Measurements from ENCODE around the gene SAMD1. TPM values are rescaled to one million over a fixed set of nuclear protein-coding genes. Genes with fewer than 3 reads are reported as not detected.

The SAMD1 gene
- total RNA-seq, 1 experiment from 2014 or later, result 56.0 TPM

DNA sequence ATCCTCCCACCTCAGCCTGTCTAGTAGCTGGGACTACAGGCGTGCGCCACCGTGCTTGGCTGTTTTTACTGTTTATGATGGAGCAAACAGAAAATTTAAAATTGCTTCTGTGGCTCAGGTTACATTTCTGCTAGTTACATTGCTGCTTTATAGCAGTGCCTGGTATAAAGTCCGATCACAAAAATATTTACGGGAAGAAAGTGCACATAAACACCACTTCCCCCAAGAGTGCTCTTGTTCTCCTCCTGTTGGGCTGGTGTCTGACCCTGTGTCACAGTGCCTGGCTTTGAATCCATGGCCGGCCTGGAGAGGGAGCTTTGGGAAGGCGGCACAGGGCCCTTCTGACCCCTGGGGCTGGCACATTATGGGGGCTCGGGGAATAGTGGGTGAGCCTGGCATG lies 15.1 kb upstream of the SAMD1 start:
- POLR2A ChIA-PET (ENCODE audit: low non-redundant PET), result no interaction called here
- no TSS peak for BruUV-seq (replicated peaks)
- Histone ChIP-seq H3K27ac (ENCODE audit: low read depth, low read length, poor library complexity, severe bottlenecking) (no peak overlapping the region), H3K4me3 (ENCODE audit: low read depth, low read length, poor library complexity, severe bottlenecking) (no peak overlapping the region), H3K4me1 (ENCODE audit: insufficient read depth, low read length, poor library complexity, severe bottlenecking) (no peaks in the 10 kb centered on the region), H3K36me3 (ENCODE audit: insufficient read depth, low read length, poor library complexity, severe bottlenecking) (peaks cover 1% of the 10 kb centered on the region), H3K9me3 (ENCODE audit: low read depth, low read length, poor library complexity, severe bottlenecking) (no peaks in the 10 kb centered on the region), H3K27me3 (replicated peaks; ENCODE audit: insufficient read depth, low read depth, low read length, poor library complexity) (no peaks in the 10 kb centered on the region)
- no peak for DNase-seq (ENCODE audit: low spot score)
- CTCF ChIA-PET, result no interaction called here
- intact Hi-C loops (cut with micrococcal nuclease; ENCODE audit: unreplicated experiment), result no loop called here
- TF ChIP-seq EZH2 (IDR thresholded peaks at IDR 0.05; ENCODE audit: borderline replicate concordance, low read depth, low read length, poor library complexity, severe bottlenecking), result no peak
- TF ChIP-seq, protein P1, sequence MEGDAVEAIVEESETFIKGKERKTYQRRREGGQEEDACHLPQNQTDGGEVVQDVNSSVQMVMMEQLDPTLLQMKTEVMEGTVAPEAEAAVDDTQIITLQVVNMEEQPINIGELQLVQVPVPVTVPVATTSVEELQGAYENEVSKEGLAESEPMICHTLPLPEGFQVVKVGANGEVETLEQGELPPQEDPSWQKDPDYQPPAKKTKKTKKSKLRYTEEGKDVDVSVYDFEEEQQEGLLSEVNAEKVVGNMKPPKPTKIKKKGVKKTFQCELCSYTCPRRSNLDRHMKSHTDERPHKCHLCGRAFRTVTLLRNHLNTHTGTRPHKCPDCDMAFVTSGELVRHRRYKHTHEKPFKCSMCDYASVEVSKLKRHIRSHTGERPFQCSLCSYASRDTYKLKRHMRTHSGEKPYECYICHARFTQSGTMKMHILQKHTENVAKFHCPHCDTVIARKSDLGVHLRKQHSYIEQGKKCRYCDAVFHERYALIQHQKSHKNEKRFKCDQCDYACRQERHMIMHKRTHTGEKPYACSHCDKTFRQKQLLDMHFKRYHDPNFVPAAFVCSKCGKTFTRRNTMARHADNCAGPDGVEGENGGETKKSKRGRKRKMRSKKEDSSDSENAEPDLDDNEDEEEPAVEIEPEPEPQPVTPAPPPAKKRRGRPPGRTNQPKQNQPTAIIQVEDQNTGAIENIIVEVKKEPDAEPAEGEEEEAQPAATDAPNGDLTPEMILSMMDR (conservative IDR thresholded peaks at IDR 0.05; ENCODE audit: low read depth, low read length), result no peak

GRCh38 chr19:14103310-14103709 lies 12.8 kb upstream of the SAMD1 start:
- intact Hi-C loops (cut with micrococcal nuclease; ENCODE audit: unreplicated experiment), result no loop called here
- ChIA-PET CTCF (no interaction called here), POLR2A (ENCODE audit: low non-redundant PET) (no interaction called here)
- H3K27ac ChIP-seq (ENCODE audit: low read depth, low read length, poor library complexity, severe bottlenecking), result no peak overlapping the region
- TF ChIP-seq, protein P1 (conservative IDR thresholded peaks at IDR 0.05; ENCODE audit: low read depth, low read length), result no peak
- TF ChIP-seq EZH2 (IDR thresholded peaks at IDR 0.05; ENCODE audit: borderline replicate concordance, low read depth, low read length, poor library complexity, severe bottlenecking), result no peak
- H3K4me3 ChIP-seq (ENCODE audit: low read depth, low read length, poor library complexity, severe bottlenecking), result no peak overlapping the region
- no TSS peak for BruUV-seq (replicated peaks)
- no peaks in the 10 kb centered on the region for H3K27me3 ChIP-seq (replicated peaks; ENCODE audit: insufficient read depth, low read depth, low read length, poor library complexity)
- DNase-seq (ENCODE audit: low spot score), result no peak
- H3K4me1 ChIP-seq (ENCODE audit: insufficient read depth, low read length, poor library complexity, severe bottlenecking), result no peaks in the 10 kb centered on the region
- H3K9me3 ChIP-seq (ENCODE audit: low read depth, low read length, poor library complexity, severe bottlenecking), result no peaks in the 10 kb centered on the region
- H3K36me3 ChIP-seq (ENCODE audit: insufficient read depth, low read length, poor library complexity, severe bottlenecking), result peaks cover 4% of the 10 kb centered on the region

GRCh38 chr19:14102756-14103155 lies 12.2 kb upstream of the SAMD1 start:
- Histone ChIP-seq H3K27ac (ENCODE audit: low read depth, low read length, poor library complexity, severe bottlenecking) (no peak overlapping the region), H3K4me3 (ENCODE audit: low read depth, low read length, poor library complexity, severe bottlenecking) (no peak overlapping the region), H3K9me3 (ENCODE audit: low read depth, low read length, poor library complexity, severe bottlenecking) (no peaks in the 10 kb centered on the region), H3K27me3 (replicated peaks; ENCODE audit: insufficient read depth, low read depth, low read length, poor library complexity) (no peaks in the 10 kb centered on the region), H3K4me1 (ENCODE audit: insufficient read depth, low read length, poor library complexity, severe bottlenecking) (no peaks in the 10 kb centered on the region), H3K36me3 (ENCODE audit: insufficient read depth, low read length, poor library complexity, severe bottlenecking) (peaks cover 4% of the 10 kb centered on the region)
- no peak for DNase-seq (ENCODE audit: low spot score)
- intact Hi-C loops (cut with micrococcal nuclease; ENCODE audit: unreplicated experiment), result no loop called here
- ChIA-PET CTCF (interaction anchor here (0.6 kb wide), 2 partner anchors 13 to 58 kb away, joined by 3 to 9 read pairs; no protein-coding TSS in a partner anchor), POLR2A (ENCODE audit: low non-redundant PET) (no interaction called here)
- TF ChIP-seq, protein P1 (conservative IDR thresholded peaks at IDR 0.05; ENCODE audit: low read depth, low read length), result no peak
- TF ChIP-seq EZH2 (IDR thresholded peaks at IDR 0.05; ENCODE audit: borderline replicate concordance, low read depth, low read length, poor library complexity, severe bottlenecking), result no peak
- no TSS peak for BruUV-seq (replicated peaks)
